Spleen (tissue), 7 donors: ENCODE measurements around the gene METTL13.

Source experiments
- CTCF ChIP-seq, 11 experiments: fragments of 200-600 bp in 7 of 11; fragments of 450-650 bp in 4 of 11; sonication (generic) in 4 of 11; IDR thresholded peaks in 8 of 11; conservative IDR thresholded peaks in 3 of 11; 1 replicate in 7 of 11; 2 replicates in 4 of 11; pipeline versions ENCODE4 v1.4.0 to v1.8.0; 2016 to 2021; ENCODE audit warnings: antibody characterized with exemption in 11 of 11, inconsistent platforms in 4 of 11, mild to moderate bottlenecking in 1 of 11
- POLR2A ChIP-seq, 3 donors: fragments of 450-650 bp; IDR thresholded peaks; one replicate each; pipeline ENCODE4 v1.5.1; 2017; ENCODE audit warnings: antibody characterized with exemption in 3 of 3, mild to moderate bottlenecking in 1 of 3
- donor health status: DM: no; HTN: no; CAD: no; lungs with moderate emphysema.
- donor health status: DM: no; HTN: no; CAD: no.
- donor health status: DM: no; HTN: no; CAD: no.

DNA sequence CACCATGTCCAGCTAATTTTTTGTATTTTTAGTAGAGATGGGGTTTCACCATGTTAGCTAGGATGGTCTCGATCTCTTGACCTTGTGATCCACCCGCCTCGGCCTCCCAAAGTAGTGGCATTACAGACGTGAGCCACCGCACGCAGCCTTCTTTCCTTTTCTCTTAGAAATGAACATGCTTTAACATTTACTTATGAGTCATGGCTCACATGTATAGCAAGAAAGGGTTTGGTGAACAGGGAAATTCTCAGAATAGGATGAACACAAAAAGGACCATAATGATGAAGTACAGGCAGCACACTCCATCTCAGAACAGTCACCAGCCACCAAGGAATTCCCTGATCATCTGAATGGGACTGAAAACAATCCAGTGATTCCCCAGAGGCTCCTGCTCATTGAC, 30.2 kb upstream of the METTL13 start:
- TF ChIP-seq POLR2A (IDR thresholded peaks at IDR 0.05) (no peak), CTCF (IDR thresholded peaks at IDR 0.05 in 8 of 11, conservative IDR thresholded peaks at IDR 0.05 in 3 of 11) (no peak)
